Endodermal cell (in vitro differentiated cells): ENCODE data around the gene GTSF1L. TPM values are rescaled to one million over a fixed set of nuclear protein-coding genes. Genes with fewer than 3 reads are reported as not detected.

Experiments
- DNase-seq: peaks from one replicate; pipeline ENCODE4 v3.0.0-alpha.2; 2017
- H3K27ac ChIP-seq: 2 replicates; pipeline ENCODE4 v1.5.1; 2013; ENCODE audit warnings: mild to moderate bottlenecking, low read depth, low read length, moderate library complexity
- H3K27me3 ChIP-seq: 2 replicates; pipeline ENCODE4 v1.6.1; 2013; ENCODE audit warnings: mild to moderate bottlenecking, low read length, moderate library complexity; ENCODE audit not compliant: insufficient read depth, control insufficient read depth, poor library complexity, severe bottlenecking
- H3K36me3 ChIP-seq: 2 replicates; pipeline ENCODE4 v1.7.0; 2013; ENCODE audit warnings: mild to moderate bottlenecking, low read length, moderate library complexity; ENCODE audit not compliant: control insufficient read depth, insufficient read depth
- H3K4me1 ChIP-seq: one replicate; pipeline ENCODE4 v1.7.0; 2013; ENCODE audit warnings: low read length; ENCODE audit not compliant: control insufficient read depth, insufficient read depth
- H3K4me3 ChIP-seq: 2 replicates; pipeline ENCODE4 v1.5.1; 2013; ENCODE audit warnings: mild to moderate bottlenecking, low read length, moderate library complexity
- H3K9ac ChIP-seq: 2 replicates; pipeline ENCODE4 v1.6.1; 2013; ENCODE audit warnings: mild to moderate bottlenecking, low read length, moderate library complexity; ENCODE audit not compliant: poor library complexity, severe bottlenecking; ENCODE audit errors: extremely low read depth
- H3K9me3 ChIP-seq: 2 replicates; pipeline ENCODE4 v1.6.1; 2013; ENCODE audit warnings: mild to moderate bottlenecking, low read length, moderate library complexity; ENCODE audit not compliant: control insufficient read depth
- H3K27ac Mint-ChIP-seq: 2 replicates; pipeline ENCODE4 v1.8.0; 2020; ENCODE audit warnings: mixed read lengths
- H3K27me3 Mint-ChIP-seq: 2 replicates; pipeline ENCODE4 v1.8.0; 2021; ENCODE audit warnings: mild to moderate bottlenecking, mixed read lengths; ENCODE audit not compliant: insufficient read depth
- H3K36me3 Mint-ChIP-seq: 2 replicates; pipeline ENCODE4 v1.8.0; 2020; ENCODE audit warnings: low read depth, mixed read lengths
- H3K4me1 Mint-ChIP-seq: 2 replicates; pipeline ENCODE4 v1.8.0; 2020; ENCODE audit warnings: mixed read lengths
- H3K4me3 Mint-ChIP-seq: 2 replicates; pipeline ENCODE4 v1.8.0; 2020; ENCODE audit warnings: mild to moderate bottlenecking, moderate library complexity, mixed read lengths
- H3K9me3 Mint-ChIP-seq: 2 replicates; pipeline ENCODE4 v1.8.0; 2020; ENCODE audit warnings: mild to moderate bottlenecking, mixed read lengths
- CTCF ChIP-seq: fragments of 200-600 bp; sonication (generic); conservative IDR thresholded peaks from 2 replicates; pipeline ENCODE4 v1.5.0; 2021; ENCODE audit warnings: antibody characterized with exemption, mild to moderate bottlenecking
- WGBS, 2 experiments: methylation state at CpG; one replicate each; pipeline versions ENCODE4 v1.1.5 to v1.1.7; 2013; ENCODE audit warnings: missing lambda C conversion rate in 2 of 2, mixed read lengths in 1 of 2; ENCODE audit not compliant: insufficient coverage in 1 of 2, insufficient read length in 1 of 2; 5-methylcytosine and 5-hydroxymethylcytosine counted together
- total RNA-seq, 2 donors: library from RNA; stranded (reverse); fragmentation: NEBNext Ultra II Directional in 1 of 2; extraction: Animal tissue kit (Norgen Biotek cat#: 25700) in 1 of 2; gene quantifications; 2 replicates in 1 of 2; 3 replicates in 1 of 2; pipeline ENCODE4 v1.2.1, GENCODE V29; 2021

GTSF1L gene
- total RNA-seq, 2 donors from 2014 or later: not detected

- Histone ChIP-seq H3K4me3 (no peak overlapping the region), H3K4me1 (peaks cover 3% of the 10 kb centered on the region), H3K27ac (no peak overlapping the region), H3K27me3 (no peaks in the 10 kb centered on the region), H3K9ac (no peak overlapping the region), H3K36me3 (peaks cover 36% of the 10 kb centered on the region), H3K9me3 (no peaks in the 10 kb centered on the region)
- Mint-ChIP-seq H3K4me3 (no peak overlapping the region), H3K9me3 (no peaks in the 10 kb centered on the region), H3K36me3 (peaks cover 46% of the 10 kb centered on the region), H3K27me3 (no peaks in the 10 kb centered on the region), H3K4me1 (peaks cover 18% of the 10 kb centered on the region), H3K27ac (peak overlapping the region; percentile 1)
- TF ChIP-seq CTCF: no peak
- no peak for DNase-seq
- WGBS, 2 experiments: 87 to 91% methylated on average over 7 to 8 of the region's 8 CpGs
These were observed 45.3 kb downstream of the GTSF1L start for GRCh38 chr20:43681468-43681942.

- WGBS, 2 experiments: 91 to 95% methylated on average over 7 of the region's 7 CpGs
- H3K27me3 Mint-ChIP-seq: no peaks in the 10 kb centered on the region
- Histone ChIP-seq H3K27ac (no peak overlapping the region), H3K9me3 (no peaks in the 10 kb centered on the region), H3K27me3 (no peaks in the 10 kb centered on the region), H3K4me1 (peaks cover 3% of the 10 kb centered on the region), H3K36me3 (peaks cover 37% of the 10 kb centered on the region), H3K9ac (no peak overlapping the region), H3K4me3 (no peak overlapping the region)
- no peak for DNase-seq
- no peak for TF ChIP-seq CTCF
- H3K27ac Mint-ChIP-seq: peak overlapping the region; percentile 77
- no peak overlapping the region for H3K4me3 Mint-ChIP-seq
- peaks cover 18% of the 10 kb centered on the region for H3K4me1 Mint-ChIP-seq
- no peaks in the 10 kb centered on the region for H3K9me3 Mint-ChIP-seq
- peaks cover 47% of the 10 kb centered on the region for H3K36me3 Mint-ChIP-seq
These were observed 45.8 kb downstream of the GTSF1L start for GRCh38 chr20:43680981-43681380.

DNA sequence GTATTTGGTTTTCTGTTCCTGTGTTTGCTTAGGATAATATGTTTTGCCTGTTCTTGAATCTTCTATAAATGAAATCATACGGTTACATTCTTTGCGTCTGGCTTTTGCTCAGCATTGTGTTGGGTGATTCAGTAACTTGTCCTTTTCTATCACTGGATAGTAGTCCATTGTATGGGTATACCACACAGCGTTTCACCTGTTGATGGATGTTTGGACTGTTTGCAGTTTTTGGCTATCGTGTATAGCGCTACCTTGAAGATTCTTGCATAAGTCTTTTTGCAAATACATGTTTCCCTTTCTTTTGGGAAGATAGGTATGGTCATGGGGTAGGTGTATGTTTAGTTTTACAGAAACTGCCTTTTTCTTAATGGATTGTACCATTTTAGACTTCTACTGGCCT, 50.4 kb downstream of the GTSF1L start:
- Mint-ChIP-seq H3K27ac (no peak overlapping the region), H3K36me3 (peaks cover 55% of the 10 kb centered on the region), H3K4me3 (no peak overlapping the region), H3K27me3 (no peaks in the 10 kb centered on the region), H3K4me1 (peaks cover 15% of the 10 kb centered on the region), H3K9me3 (no peaks in the 10 kb centered on the region)
- TF ChIP-seq CTCF: no peak
- H3K27ac ChIP-seq: no peak overlapping the region
- no peak overlapping the region for H3K4me3 ChIP-seq
- no peak overlapping the region for H3K9ac ChIP-seq
- H3K9me3 ChIP-seq: no peaks in the 10 kb centered on the region
- 95 to 100% methylated on average over 5 of the region's 5 CpGs for WGBS, 2 experiments
- no peak for DNase-seq
- H3K36me3 ChIP-seq: peaks cover 45% of the 10 kb centered on the region
- peaks cover 3% of the 10 kb centered on the region for H3K4me1 ChIP-seq
- no peaks in the 10 kb centered on the region for H3K27me3 ChIP-seq

Other genes starting within 250 kb of the GTSF1L start
- gene L3MBTL1, start 219.3 kb downstream of the GTSF1L start, total RNA-seq: 10 to 100 TPM; 38.4 to 57.6 TPM
- gene SGK2, start 168.0 kb downstream of the GTSF1L start, total RNA-seq: 1 to 10 TPM; 1.6 to 5.3 TPM
- 10 to 100 TPM; 41.4 to 58.3 TPM for gene IFT52, start 136.1 kb downstream of the GTSF1L start, total RNA-seq
- gene MYBL2, start 59.9 kb downstream of the GTSF1L start, total RNA-seq: 100 to 1,000 TPM; 139 to 182 TPM
- 1 to 10 TPM; 2.4 to 3.4 TPM for gene TOX2, start 187.8 kb upstream of the GTSF1L start, total RNA-seq